Spleen (tissue), 11 donors: ENCODE results near the gene GET4. TPM values are rescaled to one million over a fixed set of nuclear protein-coding genes. Genes with fewer than 3 reads are reported as not detected.

Experiments
- DNase-seq: peaks from one replicate; pipeline ENCODE4 v3.0.0-alpha.2; 2020
- H3K27ac ChIP-seq, 8 donors: fragments of 200-600 bp; sonication (generic) in 7 of 8; 1 replicate in 4 of 8; 2 replicates in 4 of 8; pipeline versions ENCODE4 v1.5.0 to v1.8.0; 2016 to 2021; ENCODE audit warnings: inconsistent platforms in 4 of 8, mild to moderate bottlenecking in 4 of 8, moderate library complexity in 1 of 8
- H3K27me3 ChIP-seq, 7 donors: fragments of 200-600 bp; sonication (generic) in 6 of 7; replicated peaks in 1 of 7; 1 replicate in 4 of 7; 2 replicates in 3 of 7; pipeline versions ENCODE4 v1.5.0 to v1.8.0; 2016 to 2021; ENCODE audit warnings: inconsistent platforms in 3 of 7, mild to moderate bottlenecking in 1 of 7
- H3K36me3 ChIP-seq, 6 donors: fragments of 200-600 bp; sonication (generic) in 5 of 6; 1 replicate in 4 of 6; 2 replicates in 2 of 6; pipeline versions ENCODE4 v1.5.0 to v1.8.0; 2016 to 2021; ENCODE audit warnings: inconsistent platforms in 2 of 6
- H3K4me1 ChIP-seq, 6 donors: fragments of 200-600 bp; sonication (generic) in 5 of 6; 1 replicate in 3 of 6; 2 replicates in 3 of 6; pipeline versions ENCODE4 v1.5.0 to v1.8.0; 2016 to 2021; ENCODE audit warnings: inconsistent platforms in 3 of 6
- H3K4me3 ChIP-seq, 8 donors: fragments of 200-600 bp; sonication (generic) in 7 of 8; 1 replicate in 4 of 8; 2 replicates in 4 of 8; pipeline versions ENCODE4 v1.5.0 to v1.8.0; 2016 to 2021; ENCODE audit warnings: inconsistent platforms in 4 of 8, mild to moderate bottlenecking in 4 of 8, moderate library complexity in 2 of 8
- H3K9me3 ChIP-seq, 8 donors: fragments of 200-600 bp; sonication (generic) in 7 of 8; 1 replicate in 4 of 8; 2 replicates in 4 of 8; pipeline versions ENCODE4 v1.5.0 to v1.8.0; 2016 to 2021; ENCODE audit warnings: inconsistent platforms in 4 of 8
- POLR2A ChIP-seq, 3 donors: fragments of 450-650 bp; IDR thresholded peaks; one replicate each; pipeline ENCODE4 v1.5.1; 2017; ENCODE audit warnings: antibody characterized with exemption in 3 of 3, mild to moderate bottlenecking in 1 of 3
- POLR2AphosphoS5 ChIP-seq, 3 donors: sonication (generic); formaldehyde crosslinking; IDR thresholded peaks; one replicate each; pipeline ENCODE4 v1.5.1; 2017; ENCODE audit warnings: antibody characterized with exemption in 3 of 3
- WGBS, 5 donors: extraction: QIAGEN DNeasy Blood & Tissue Kit in 3 of 5; methylation state at CpG; one replicate each; pipeline versions ENCODE4 v1.1.5 to v1.1.7; 2013 to 2018; 5-methylcytosine and 5-hydroxymethylcytosine counted together
- intact Hi-C: fragments of 100-400 bp; cut with DNase I; formaldehyde crosslinking; loops from one replicate; pipeline ENCODE4 v1.15.0; 2023; ENCODE audit warnings: low total_unique reads
- polyA plus RNA-seq, 3 donors: library from polyadenylated mRNA; stranded (reverse); fragments of 200-250 nt; gene quantifications; one replicate each; pipeline ENCODE4 v1.2.1, GENCODE V29; 2013
- total RNA-seq, 7 donors: library from RNA; depleted of rRNA in 3 of 7; stranded (reverse); fragments of >200 nt in 3 of 7; fragmentation: NEBNext Ultra II Directional in 4 of 7; extraction: Animal tissue kit (Norgen Biotek cat#: 25700) in 4 of 7; gene quantifications; one replicate each; pipeline versions ENCODE4 v1.1.0 to v1.2.1, GENCODE V29; 2016 to 2021
- TF ChIP-seq, protein P1 (sequence below), 11 experiments: fragments of 200-600 bp in 7 of 11; fragments of 450-650 bp in 4 of 11; sonication (generic) in 4 of 11; IDR thresholded peaks in 8 of 11; conservative IDR thresholded peaks in 3 of 11; 1 replicate in 7 of 11; 2 replicates in 4 of 11; pipeline versions ENCODE4 v1.4.0 to v1.8.0; 2016 to 2021; ENCODE audit warnings: antibody characterized with exemption in 11 of 11, inconsistent platforms in 4 of 11, mild to moderate bottlenecking in 1 of 11
- donor health status: healthy with polysubstance abuse.
- donor health status: DM: no; HTN: no; CAD: no; lungs with moderate emphysema.
- donor health status: DM: no; HTN: no; CAD: no.
- donor health status: Bipolar disorder and iron deficiency.
- donor health status: healthy.
- donor health status: DM: no; HTN: no; CAD: no.
- donor health status: DM: yes; HTN: yes; CAD: no.

Gene GET4
- total and polyA plus RNA-seq, 10 donors = 25.4 to 63.0 (median 36.1) TPM

DNA sequence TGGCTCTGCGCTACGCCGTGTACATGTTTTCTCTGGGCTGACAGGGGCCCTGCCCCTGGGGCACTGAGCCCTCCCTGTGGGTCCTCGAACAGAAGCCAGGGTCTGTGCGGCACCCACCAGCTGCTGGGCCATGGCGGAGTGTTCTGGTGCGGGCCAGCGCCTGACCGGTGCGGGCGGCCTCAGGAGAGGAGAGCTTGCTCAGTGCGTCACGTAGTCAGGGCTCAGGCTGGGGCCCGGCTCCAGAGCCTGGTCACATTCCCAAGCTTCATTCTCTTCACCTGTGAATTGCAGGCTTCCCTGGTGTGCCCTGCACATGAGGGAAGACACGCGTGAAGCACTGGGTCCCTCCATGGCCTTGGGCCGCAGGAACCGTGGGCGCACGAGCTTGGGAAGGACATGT lies 15.5 kb downstream of the GET4 start:
- peaks cover 3 to 93% (median 80%) of the 10 kb centered on the region in 6 donors for H3K36me3 ChIP-seq
- no peak for TF ChIP-seq POLR2A (IDR thresholded peaks at IDR 0.05)
- TF ChIP-seq, protein P1, sequence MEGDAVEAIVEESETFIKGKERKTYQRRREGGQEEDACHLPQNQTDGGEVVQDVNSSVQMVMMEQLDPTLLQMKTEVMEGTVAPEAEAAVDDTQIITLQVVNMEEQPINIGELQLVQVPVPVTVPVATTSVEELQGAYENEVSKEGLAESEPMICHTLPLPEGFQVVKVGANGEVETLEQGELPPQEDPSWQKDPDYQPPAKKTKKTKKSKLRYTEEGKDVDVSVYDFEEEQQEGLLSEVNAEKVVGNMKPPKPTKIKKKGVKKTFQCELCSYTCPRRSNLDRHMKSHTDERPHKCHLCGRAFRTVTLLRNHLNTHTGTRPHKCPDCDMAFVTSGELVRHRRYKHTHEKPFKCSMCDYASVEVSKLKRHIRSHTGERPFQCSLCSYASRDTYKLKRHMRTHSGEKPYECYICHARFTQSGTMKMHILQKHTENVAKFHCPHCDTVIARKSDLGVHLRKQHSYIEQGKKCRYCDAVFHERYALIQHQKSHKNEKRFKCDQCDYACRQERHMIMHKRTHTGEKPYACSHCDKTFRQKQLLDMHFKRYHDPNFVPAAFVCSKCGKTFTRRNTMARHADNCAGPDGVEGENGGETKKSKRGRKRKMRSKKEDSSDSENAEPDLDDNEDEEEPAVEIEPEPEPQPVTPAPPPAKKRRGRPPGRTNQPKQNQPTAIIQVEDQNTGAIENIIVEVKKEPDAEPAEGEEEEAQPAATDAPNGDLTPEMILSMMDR (IDR thresholded peaks at IDR 0.05 in 8 of 11, conservative IDR thresholded peaks at IDR 0.05 in 3 of 11) = no peak
- TF ChIP-seq POLR2AphosphoS5 (IDR thresholded peaks at IDR 0.05) = peak in 1 of 3 donors; percentile 44
- H3K27me3 ChIP-seq = no peaks in the 10 kb centered on the region
- no peak overlapping the region for H3K27ac ChIP-seq
- H3K9me3 ChIP-seq = no peaks in the 10 kb centered on the region
- no peak overlapping the region for H3K4me3 ChIP-seq
- WGBS, 5 donors = 93 to 97% (median 96%) methylated on average over 14 to 20 of the region's 20 CpGs
- intact Hi-C loops = no loop called here
- peaks cover 0 to 7% (median 0%) of the 10 kb centered on the region in 6 donors for H3K4me1 ChIP-seq
- DNase-seq = peak; percentile 70

DNA sequence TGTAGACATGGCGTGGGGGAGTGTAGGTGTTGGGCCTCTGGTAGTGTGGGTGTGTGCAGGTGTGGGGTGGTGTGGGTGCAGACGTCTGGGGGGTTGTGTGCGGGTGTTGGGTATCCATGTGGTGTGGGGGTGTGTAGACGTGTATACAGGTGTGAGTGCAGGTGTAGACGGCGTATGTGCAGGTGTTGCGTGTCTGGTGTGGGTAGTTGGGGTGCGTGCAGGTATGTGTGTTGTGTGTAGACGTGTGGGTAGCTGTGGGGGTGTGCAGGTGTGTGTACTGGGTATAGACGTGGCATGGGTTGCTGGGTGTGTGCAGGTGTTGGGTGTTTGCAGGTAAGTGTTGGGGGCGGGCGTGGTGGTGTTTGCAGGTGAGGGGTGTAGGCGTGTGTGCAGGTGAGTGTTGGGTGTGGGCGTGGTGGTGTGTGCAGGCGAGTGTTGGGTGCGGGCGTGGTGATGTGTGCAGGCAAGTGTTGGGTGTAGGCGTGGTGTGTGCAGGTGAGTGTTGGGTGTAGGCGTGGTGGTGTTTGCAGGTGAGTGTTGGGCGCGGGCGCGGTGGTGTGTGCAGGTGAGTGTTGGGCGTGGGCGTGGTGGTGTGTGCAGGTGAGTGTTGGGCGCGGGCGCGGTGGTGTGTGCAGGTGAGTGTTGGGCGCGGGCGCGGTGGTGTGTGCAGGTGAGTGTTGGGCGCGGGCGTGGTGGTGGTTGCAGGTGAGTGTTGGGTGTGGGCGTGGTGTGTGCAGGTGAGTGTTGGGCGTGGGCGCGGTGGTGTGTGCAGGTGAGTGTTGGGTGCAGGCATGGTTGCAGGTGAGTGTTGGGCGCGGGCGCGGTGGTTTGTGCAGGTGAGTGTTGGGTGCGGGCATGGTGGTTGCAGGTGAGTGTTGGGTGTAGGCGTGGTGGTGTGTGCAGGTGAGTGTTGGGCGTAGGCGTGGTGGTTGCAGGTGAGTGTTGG lies 16.6 kb downstream of the GET4 start:
- no peak overlapping the region for H3K27ac ChIP-seq
- WGBS, 5 donors = 93 to 98% (median 97%) methylated on average over 40 to 48 of the region's 48 CpGs
- TF ChIP-seq, protein P1 (IDR thresholded peaks at IDR 0.05 in 8 of 11, conservative IDR thresholded peaks at IDR 0.05 in 3 of 11) = no peak
- no peak for TF ChIP-seq POLR2AphosphoS5 (IDR thresholded peaks at IDR 0.05)
- TF ChIP-seq POLR2A (IDR thresholded peaks at IDR 0.05) = no peak
- H3K9me3 ChIP-seq = no peaks in the 10 kb centered on the region
- no peaks in the 10 kb centered on the region for H3K27me3 ChIP-seq
- peaks cover 0 to 12% (median 4%) of the 10 kb centered on the region in 6 donors for H3K4me1 ChIP-seq
- no peak overlapping the region for H3K4me3 ChIP-seq
- DNase-seq = peak; percentile 68
- intact Hi-C loops = no loop called here
- H3K36me3 ChIP-seq = peaks cover 3 to 93% (median 80%) of the 10 kb centered on the region in 6 donors

DNA sequence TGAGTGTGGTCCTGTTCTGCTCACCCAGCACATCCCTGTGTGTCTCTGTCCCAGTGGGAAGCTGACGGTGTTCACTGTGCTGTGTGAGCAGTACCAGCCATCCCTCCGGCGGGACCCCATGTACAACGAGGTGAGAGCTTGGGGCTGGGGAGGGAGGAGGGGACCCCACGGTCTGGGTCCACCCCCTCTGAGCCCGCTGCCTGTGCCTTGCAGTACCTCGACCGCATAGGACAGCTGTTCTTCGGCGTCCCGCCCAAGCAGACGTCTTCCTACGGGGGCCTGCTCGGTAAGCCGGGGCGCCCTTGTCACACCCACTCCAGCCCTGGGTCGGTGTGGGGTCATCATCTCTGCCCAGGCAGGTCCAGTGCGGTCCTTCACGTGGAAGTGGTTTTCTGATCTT lies 17.3 kb downstream of the GET4 start:
- H3K4me1 ChIP-seq = peaks cover 0 to 17% (median 10%) of the 10 kb centered on the region in 6 donors
- peak; percentile 66 for DNase-seq
- no peak overlapping the region for H3K27ac ChIP-seq
- WGBS, 5 donors = 90 to 95% (median 95%) methylated on average over 13 to 19 of the region's 19 CpGs
- peaks cover 3 to 93% (median 79%) of the 10 kb centered on the region in 6 donors for H3K36me3 ChIP-seq
- no peaks in the 10 kb centered on the region for H3K9me3 ChIP-seq
- no peaks in the 10 kb centered on the region for H3K27me3 ChIP-seq
- intact Hi-C loops = no loop called here
- H3K4me3 ChIP-seq = no peak overlapping the region
- TF ChIP-seq POLR2AphosphoS5 (IDR thresholded peaks at IDR 0.05) (no peak), POLR2A (IDR thresholded peaks at IDR 0.05) (no peak)
- TF ChIP-seq, protein P1 (IDR thresholded peaks at IDR 0.05 in 8 of 11, conservative IDR thresholded peaks at IDR 0.05 in 3 of 11) = no peak
